GM10266 (cell line): ENCODE results near the gene KCNJ6.

ENCODE experiments used
- DNase-seq: peaks from one replicate; pipeline ENCODE4 v3.0.0; 2012; ENCODE audit errors: extremely low spot score
- TF ChIP-seq, protein P1 (sequence below): IDR thresholded peaks from 2 replicates; pipeline ENCODE4 v1.5.1; 2012; ENCODE audit warnings: mild to moderate bottlenecking, low read depth; ENCODE audit not compliant: control insufficient read depth, insufficient read depth; ENCODE audit errors: missing control alignments

KCNJ6 gene

DNA sequence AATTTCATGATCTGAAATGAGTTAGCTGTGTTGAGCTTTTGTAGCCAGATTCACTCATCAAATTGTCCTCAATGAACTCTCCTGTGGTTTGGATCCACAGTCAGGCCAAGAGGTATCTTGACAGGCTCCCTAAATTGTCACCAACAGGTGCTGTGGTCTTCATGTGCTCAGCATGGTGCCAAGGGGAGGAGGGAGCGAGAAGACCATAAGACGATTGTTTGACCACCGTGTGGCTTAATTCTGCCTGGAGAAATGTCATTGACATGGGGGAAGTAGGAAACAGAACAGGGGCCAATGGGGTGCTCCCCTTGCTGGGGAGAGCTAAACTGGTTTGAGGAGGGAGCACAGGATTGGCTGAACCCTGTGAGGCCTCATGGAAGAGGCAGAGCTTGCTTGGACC is 219.3 kb downstream of the KCNJ6 start:
- DNase-seq, result no peak
- TF ChIP-seq, protein P1, sequence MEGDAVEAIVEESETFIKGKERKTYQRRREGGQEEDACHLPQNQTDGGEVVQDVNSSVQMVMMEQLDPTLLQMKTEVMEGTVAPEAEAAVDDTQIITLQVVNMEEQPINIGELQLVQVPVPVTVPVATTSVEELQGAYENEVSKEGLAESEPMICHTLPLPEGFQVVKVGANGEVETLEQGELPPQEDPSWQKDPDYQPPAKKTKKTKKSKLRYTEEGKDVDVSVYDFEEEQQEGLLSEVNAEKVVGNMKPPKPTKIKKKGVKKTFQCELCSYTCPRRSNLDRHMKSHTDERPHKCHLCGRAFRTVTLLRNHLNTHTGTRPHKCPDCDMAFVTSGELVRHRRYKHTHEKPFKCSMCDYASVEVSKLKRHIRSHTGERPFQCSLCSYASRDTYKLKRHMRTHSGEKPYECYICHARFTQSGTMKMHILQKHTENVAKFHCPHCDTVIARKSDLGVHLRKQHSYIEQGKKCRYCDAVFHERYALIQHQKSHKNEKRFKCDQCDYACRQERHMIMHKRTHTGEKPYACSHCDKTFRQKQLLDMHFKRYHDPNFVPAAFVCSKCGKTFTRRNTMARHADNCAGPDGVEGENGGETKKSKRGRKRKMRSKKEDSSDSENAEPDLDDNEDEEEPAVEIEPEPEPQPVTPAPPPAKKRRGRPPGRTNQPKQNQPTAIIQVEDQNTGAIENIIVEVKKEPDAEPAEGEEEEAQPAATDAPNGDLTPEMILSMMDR, result no peak

DNA sequence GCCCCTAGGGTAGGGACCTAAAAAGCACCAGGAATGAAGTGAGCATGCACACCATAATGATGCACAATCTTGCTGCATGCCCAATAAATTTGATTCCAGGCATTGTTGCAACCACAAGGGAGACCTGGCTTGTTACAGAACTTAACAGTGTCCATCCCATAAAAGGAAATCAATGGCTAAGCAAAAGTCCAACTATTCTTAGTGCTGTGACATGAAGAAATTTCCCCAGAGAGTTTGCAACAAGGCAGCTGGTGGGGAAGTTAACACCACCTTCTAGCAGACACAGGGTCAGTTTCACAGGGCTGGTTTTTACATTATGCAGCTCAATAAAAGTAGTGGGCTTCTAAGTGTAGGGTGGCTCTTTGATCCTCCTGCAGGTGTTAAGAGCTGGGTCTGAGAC is 221.1 kb downstream of the KCNJ6 start:
- TF ChIP-seq, protein P1, result no peak

DNA sequence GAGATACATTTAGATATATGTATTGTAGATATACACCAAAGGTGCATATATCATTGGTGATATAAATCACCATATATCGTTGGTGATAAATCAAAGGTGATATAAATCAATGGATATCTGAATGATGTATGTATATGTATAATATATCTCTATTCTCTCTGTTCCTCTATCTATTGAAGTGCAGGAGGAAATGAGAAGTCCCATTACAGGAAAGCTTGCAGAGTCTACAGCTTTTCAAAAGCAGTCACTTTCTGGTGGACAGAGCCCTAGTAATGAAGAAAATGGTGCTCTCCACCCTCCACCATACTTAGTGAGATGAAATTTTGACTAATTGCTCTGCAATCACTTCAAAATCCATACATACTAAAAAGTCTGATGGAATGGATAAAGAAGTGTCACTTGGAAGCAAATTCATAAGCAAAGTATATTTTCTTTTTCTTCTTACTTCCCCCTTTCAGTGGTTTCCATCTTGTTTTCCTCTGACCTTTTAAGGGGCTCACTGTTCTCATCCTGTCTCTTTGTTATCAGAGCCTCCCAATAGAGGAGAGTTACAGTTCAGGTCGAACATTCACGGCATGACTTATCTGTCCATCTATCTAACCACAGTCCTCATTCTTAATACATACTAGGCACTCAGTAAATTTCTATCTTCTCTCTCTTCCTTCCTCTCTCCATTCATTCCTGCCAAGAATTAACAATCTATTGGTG is 227.2 kb downstream of the KCNJ6 start:
- no peak for DNase-seq
- TF ChIP-seq, protein P1, result no peak

More for the DNA sequence above, 221.1 kb downstream of the KCNJ6 start:
- DNase-seq, result no peak

DNA sequence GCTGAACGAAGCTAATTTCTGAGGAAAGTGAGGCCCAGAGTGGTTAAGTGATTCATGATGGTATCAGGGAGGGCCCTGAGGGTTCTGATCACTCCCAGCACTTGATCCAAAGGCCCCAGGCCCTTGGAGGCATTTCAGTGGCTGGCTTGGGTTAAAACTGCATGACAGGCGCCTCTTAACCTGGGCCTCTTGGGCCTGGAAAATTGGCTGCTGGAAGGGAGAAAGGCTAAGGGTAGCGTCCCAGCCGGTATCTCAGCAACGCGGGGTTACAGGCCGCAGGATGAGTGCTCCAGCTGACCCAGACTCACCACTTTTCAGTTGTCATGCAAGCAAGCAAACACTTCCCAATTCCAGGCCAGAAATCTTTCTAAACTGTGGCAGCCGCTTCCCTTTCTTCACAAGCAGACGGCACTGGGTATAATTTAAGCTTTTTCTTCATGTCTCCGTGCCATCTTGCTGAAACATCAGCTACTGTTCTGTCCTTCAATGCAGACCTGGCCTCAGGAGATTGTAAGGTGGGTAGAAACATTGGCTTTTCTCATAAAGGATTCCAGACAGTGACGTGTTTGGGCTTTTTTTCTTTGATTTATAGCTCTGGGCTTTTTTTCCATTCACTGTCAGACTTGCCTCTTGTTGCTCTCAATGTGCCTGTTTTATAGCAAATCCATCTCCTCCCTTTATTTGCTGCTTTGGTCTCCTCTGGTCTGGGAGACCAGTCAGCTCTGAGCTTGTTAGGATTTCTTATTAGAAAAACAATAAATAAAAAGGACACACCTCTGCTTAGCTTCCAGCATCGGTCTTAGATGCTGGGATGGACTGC is 229.1 kb downstream of the KCNJ6 start:
- TF ChIP-seq, protein P1, result no peak
- no peak for DNase-seq

DNA sequence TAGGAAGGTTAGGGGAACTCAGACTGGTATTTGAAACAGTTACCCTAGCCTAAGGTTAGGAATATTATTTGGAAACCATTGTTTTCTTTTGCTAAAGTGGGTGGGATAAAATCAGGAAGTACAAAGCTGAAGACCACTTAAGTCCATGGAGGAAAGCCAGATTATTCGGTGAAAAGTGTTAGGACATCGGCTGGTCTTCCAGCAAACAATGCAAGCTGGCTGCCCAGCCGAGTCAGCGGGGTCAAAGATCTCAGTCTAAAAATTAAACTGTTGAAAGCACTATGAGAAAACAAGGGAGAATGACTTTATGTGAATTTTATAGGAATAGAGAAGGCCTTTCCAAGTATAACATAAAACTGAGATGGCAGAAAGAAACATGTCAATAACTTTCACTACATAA is 231.7 kb downstream of the KCNJ6 start:
- no peak for DNase-seq
- TF ChIP-seq, protein P1, result no peak

DNA sequence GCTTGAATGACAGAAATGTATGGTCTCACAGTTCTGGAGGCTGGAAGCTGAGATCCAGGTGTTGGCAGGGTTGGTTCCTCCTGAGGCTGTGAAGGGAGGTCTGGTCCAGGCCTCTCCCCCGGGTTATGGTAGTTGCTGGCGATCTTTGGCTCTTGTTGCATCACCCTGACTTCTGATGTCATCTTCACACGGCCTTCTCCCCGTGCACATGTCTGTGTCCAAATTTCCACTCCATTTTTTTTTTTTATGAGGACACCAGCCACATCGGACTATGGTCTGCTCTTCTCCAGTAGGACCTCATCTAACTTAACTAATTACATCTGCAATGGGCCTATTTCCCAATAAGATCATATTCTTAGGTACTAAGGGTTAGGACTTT is 232.2 kb downstream of the KCNJ6 start:
- TF ChIP-seq, protein P1, result no peak
- no peak for DNase-seq
